Tibial nerve (tissue), 4 donors: ENCODE results near the gene ANKRD28. TPM values are rescaled to one million over a fixed set of nuclear protein-coding genes. Genes with fewer than 3 reads are reported as not detected.

Experiments
- DNase-seq, 2 donors: peaks; one replicate each; pipeline ENCODE4 v3.0.0-alpha.2; 2019; ENCODE audit warnings: low spot score in 2 of 2
- H3K27ac ChIP-seq, 4 donors: fragments of 200-600 bp; sonication (generic) in 3 of 4; one replicate each; pipeline ENCODE4 v1.5.1; 2017 to 2019; ENCODE audit warnings: mild to moderate bottlenecking in 1 of 4
- H3K27me3 ChIP-seq, 2 donors: fragments of 200-600 bp; sonication (generic) in 1 of 2; one replicate each; pipeline versions ENCODE4 v1.5.1 to v1.6.0; 2017 to 2019
- H3K36me3 ChIP-seq, 3 donors: fragments of 200-600 bp; sonication (generic); one replicate each; pipeline ENCODE4 v1.5.1; 2018 to 2019
- H3K4me1 ChIP-seq, 4 donors: fragments of 200-600 bp; sonication (generic) in 3 of 4; one replicate each; pipeline ENCODE4 v1.5.1; 2017 to 2019
- H3K4me3 ChIP-seq, 4 donors: fragments of 200-600 bp; sonication (generic) in 3 of 4; one replicate each; pipeline ENCODE4 v1.5.1; 2017 to 2019; ENCODE audit warnings: mild to moderate bottlenecking in 1 of 4, moderate library complexity in 1 of 4
- H3K9me3 ChIP-seq, 4 donors: fragments of 200-600 bp; sonication (generic) in 3 of 4; one replicate each; pipeline ENCODE4 v1.5.1; 2017 to 2019
- EP300 ChIP-seq, 2 donors: sonication (generic); formaldehyde crosslinking; IDR thresholded peaks; one replicate each; pipeline ENCODE4 v1.6.1; 2017; ENCODE audit warnings: antibody characterized with exemption in 2 of 2, mild to moderate bottlenecking in 1 of 2
- POLR2A ChIP-seq, 2 donors: fragments of 450-650 bp; IDR thresholded peaks; one replicate each; pipeline ENCODE4 v1.6.1; 2017; ENCODE audit warnings: antibody characterized with exemption in 2 of 2, mild to moderate bottlenecking in 2 of 2, moderate library complexity in 2 of 2
- WGBS, 2 donors: methylation state at CpG; one replicate each; pipeline ENCODE4 v1.1.5; 2018; 5-methylcytosine and 5-hydroxymethylcytosine counted together
- total RNA-seq, 4 donors: library from RNA; depleted of rRNA; stranded (reverse); fragments of >200 nt; gene quantifications; one replicate each; pipeline ENCODE4 v1.1.0, GENCODE V29; 2016
- TF ChIP-seq, protein P1 (sequence below), 5 experiments: fragments of 200-600 bp in 3 of 5; fragments of 450-650 bp in 2 of 5; sonication (generic) in 3 of 5; IDR thresholded peaks; one replicate each; pipeline ENCODE4 v1.5.1; 2016 to 2019; ENCODE audit warnings: antibody characterized with exemption in 5 of 5, mild to moderate bottlenecking in 3 of 5, moderate library complexity in 2 of 5

Gene ANKRD28
- total RNA-seq, 4 donors from 2014 or later = 78.3 to 93.6 (median 81.0) TPM

DNA sequence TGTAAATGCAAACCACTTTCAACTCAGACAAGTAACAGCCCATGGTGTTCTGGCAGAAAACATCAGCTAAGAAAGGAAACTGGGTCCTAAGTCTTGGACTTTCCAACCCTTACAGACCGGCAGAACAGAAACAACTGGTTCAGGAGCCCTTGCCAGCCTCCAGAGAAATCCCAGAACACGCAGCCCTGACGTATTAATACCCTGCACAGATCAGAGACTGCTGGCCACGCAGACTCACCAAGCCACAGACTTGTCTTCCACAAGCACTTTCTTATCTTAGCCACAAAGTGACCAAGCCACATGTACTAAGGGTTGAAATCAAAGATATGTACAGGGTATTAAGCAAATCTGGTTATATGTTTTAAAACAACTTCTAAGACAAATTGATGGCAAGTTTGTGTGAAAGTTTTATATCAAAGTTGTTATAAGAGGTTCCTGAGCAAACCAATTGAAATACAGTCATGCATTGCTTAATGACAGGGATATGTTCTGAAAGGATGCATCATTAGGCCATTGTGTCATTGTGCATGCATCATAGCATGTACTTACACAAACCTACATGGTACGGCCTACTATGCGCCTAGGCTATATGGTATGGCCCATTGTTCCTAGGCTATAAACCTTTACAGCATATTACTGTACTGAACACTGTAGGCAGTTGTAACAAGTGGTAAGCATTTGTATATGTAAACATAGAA is 159.4 kb downstream of the ANKRD28 start:
- H3K27me3 ChIP-seq = no peaks in the 10 kb centered on the region
- no peaks in the 10 kb centered on the region for H3K9me3 ChIP-seq
- peaks cover 0 to 43% (median 26%) of the 10 kb centered on the region in 4 donors for H3K4me1 ChIP-seq
- H3K36me3 ChIP-seq = peaks cover 0 to 19% (median 0%) of the 10 kb centered on the region in 3 donors
- 81 to 88% methylated on average over 6 of the region's 6 CpGs for WGBS, 2 donors
- TF ChIP-seq, protein P1, sequence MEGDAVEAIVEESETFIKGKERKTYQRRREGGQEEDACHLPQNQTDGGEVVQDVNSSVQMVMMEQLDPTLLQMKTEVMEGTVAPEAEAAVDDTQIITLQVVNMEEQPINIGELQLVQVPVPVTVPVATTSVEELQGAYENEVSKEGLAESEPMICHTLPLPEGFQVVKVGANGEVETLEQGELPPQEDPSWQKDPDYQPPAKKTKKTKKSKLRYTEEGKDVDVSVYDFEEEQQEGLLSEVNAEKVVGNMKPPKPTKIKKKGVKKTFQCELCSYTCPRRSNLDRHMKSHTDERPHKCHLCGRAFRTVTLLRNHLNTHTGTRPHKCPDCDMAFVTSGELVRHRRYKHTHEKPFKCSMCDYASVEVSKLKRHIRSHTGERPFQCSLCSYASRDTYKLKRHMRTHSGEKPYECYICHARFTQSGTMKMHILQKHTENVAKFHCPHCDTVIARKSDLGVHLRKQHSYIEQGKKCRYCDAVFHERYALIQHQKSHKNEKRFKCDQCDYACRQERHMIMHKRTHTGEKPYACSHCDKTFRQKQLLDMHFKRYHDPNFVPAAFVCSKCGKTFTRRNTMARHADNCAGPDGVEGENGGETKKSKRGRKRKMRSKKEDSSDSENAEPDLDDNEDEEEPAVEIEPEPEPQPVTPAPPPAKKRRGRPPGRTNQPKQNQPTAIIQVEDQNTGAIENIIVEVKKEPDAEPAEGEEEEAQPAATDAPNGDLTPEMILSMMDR (IDR thresholded peaks at IDR 0.05) = no peak
- no peak for TF ChIP-seq EP300 (IDR thresholded peaks at IDR 0.05)
- TF ChIP-seq POLR2A (IDR thresholded peaks at IDR 0.05) = no peak
- no peak for DNase-seq
- H3K4me3 ChIP-seq = no peak overlapping the region
- H3K27ac ChIP-seq = no peak overlapping the region

DNA sequence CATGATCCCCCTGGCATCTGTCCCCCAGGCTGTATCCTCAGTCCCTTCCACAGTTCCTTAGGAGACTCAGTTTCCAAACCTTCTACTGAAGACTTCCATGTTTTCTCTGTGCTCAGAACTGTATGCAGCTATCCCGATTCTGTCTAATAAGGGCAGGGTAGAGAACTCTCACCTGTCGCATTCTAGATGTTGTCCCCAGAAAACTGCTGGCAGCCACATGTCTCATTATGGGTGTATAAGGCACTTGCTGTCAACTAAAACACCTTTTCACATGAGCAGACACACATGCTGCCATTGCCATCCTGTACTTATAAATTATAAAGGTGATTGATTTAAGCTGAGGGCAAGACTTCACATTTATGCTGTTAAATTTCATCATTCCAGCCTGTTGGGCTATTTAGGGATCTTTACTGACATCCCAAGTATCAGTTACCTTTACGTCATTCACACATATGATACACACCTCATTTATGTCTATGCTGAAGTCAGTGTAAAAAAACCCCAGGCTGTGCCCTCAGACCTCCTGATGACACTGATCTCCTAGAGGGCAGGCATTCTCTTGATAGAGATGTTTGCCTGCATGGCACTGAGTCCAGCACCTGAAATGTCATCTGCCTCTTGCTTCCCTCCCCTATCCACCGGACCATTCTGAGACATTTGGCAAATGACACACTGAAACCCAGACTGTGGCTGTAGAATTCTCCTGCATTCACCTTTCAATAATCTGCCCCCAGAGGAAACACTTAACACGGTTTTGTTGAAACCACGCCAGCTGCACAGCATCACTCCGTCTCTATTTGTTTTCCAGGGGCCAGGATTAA is 160.4 kb downstream of the ANKRD28 start:
- Histone ChIP-seq H3K36me3 (peaks cover 0 to 9% (median 0%) of the 10 kb centered on the region in 3 donors), H3K4me3 (no peak overlapping the region), H3K9me3 (no peaks in the 10 kb centered on the region), H3K27me3 (no peaks in the 10 kb centered on the region), H3K27ac (peak overlapping the region in 2 of 4 donors; percentile 83 to 84), H3K4me1 (peaks cover 0 to 49% (median 26%) of the 10 kb centered on the region in 4 donors)
- TF ChIP-seq POLR2A (IDR thresholded peaks at IDR 0.05) = no peak
- no peak for TF ChIP-seq EP300 (IDR thresholded peaks at IDR 0.05)
- TF ChIP-seq, protein P1 (IDR thresholded peaks at IDR 0.05) = no peak
- DNase-seq = no peak
- 73 to 80% methylated on average over 7 of the region's 7 CpGs for WGBS, 2 donors

DNA sequence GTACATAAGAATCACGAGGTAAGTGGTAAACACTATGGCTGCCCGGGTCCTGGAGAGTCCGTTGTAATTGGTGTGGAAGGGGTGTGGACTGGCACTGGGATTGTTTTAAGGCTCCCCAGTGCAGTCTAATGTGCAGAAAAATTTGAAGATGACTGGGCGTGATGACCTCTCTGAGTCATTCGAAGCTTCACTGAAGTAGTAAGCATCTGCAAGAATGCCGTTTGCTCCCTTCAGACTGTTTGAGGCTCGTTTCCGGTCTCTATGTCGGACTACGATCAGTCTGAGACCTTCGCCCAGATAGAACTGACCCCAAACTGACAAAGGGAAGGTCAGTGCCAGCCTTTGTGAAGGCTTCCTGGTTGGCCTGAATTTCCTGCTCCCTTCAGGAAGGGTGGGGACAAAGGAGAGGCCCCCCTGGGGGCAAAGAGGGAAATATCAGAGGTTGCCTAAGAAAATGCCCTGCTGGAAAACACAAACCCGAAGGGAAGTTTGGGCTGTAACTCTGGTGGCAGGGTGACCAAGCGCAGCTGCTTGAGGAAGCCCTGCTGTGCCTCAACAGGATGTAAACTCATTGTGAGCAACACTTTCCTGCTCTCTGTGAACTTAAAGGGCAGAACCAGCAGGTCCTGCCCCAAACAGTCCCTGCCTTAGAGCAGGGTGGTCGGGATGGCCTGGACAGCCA is 161.6 kb downstream of the ANKRD28 start:
- no peaks in the 10 kb centered on the region for H3K9me3 ChIP-seq
- H3K27ac ChIP-seq = peak overlapping the region; percentile 65 to 84 (median 76)
- peak in 1 of 2 donors; percentile 38 for DNase-seq
- H3K4me1 ChIP-seq = peaks cover 0 to 55% (median 26%) of the 10 kb centered on the region in 4 donors
- WGBS, 2 donors = 34 to 38% methylated on average over 14 of the region's 14 CpGs
- H3K4me3 ChIP-seq = no peak overlapping the region
- TF ChIP-seq POLR2A (IDR thresholded peaks at IDR 0.05) (no peak), EP300 (IDR thresholded peaks at IDR 0.05) (peak in 1 of 2 donors; percentile 63)
- TF ChIP-seq, protein P1 (IDR thresholded peaks at IDR 0.05) = no peak
- H3K36me3 ChIP-seq = no peaks in the 10 kb centered on the region
- no peaks in the 10 kb centered on the region for H3K27me3 ChIP-seq

DNA sequence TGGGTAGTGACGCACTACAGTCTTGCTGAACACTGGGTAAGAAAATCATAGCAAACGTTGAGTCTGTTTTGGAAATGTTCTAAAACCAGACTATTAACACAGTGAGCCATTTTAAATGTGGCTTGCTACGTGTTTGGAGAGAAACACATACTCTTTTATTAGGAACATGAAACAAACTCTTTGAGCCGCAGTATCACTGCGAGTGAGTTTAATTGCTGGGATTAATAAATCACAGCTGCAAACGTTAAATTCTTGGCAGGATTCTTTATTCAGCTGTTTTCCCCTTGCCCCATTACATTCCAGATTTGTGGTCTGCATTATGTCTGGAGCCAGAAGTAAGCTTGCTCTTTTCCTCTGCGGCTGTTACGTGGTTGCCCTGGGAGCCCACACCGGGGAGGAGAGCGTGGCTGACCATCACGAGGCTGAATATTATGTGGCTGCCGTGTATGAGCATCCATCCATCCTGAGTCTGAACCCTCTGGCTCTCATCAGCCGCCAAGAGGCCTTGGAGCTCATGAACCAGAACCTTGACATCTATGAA is 162.6 kb downstream of the ANKRD28 start:
- TF ChIP-seq, protein P1 (IDR thresholded peaks at IDR 0.05) = no peak
- TF ChIP-seq POLR2A (IDR thresholded peaks at IDR 0.05) (no peak), EP300 (IDR thresholded peaks at IDR 0.05) (peak in 1 of 2 donors; percentile 31)
- 16 to 24% methylated on average over 13 of the region's 13 CpGs for WGBS, 2 donors
- peak overlapping the region; percentile 65 to 84 (median 76) for H3K27ac ChIP-seq
- H3K9me3 ChIP-seq = no peaks in the 10 kb centered on the region
- peaks cover 0 to 64% (median 34%) of the 10 kb centered on the region in 4 donors for H3K4me1 ChIP-seq
- no peaks in the 10 kb centered on the region for H3K36me3 ChIP-seq
- no peak overlapping the region for H3K4me3 ChIP-seq
- no peaks in the 10 kb centered on the region for H3K27me3 ChIP-seq
- no peak for DNase-seq
